HUES6 (cell line): ENCODE data around the gene SSMEM1.
"Not testable (repeated sequence)": the region's sequence is repeated elsewhere in the genome, so short reads cannot be mapped to it uniquely, and the experiment has no call there.

ENCODE experiments used
- H3K27ac ChIP-seq: 2 replicates; pipeline ENCODE4 v1.7.0; 2013; ENCODE audit warnings: low read depth, mild to moderate bottlenecking, low read length, inconsistent platforms
- H3K27me3 ChIP-seq: 2 replicates; pipeline ENCODE4 v1.6.1; 2013; ENCODE audit warnings: low read length; ENCODE audit not compliant: control insufficient read depth, insufficient read depth
- H3K36me3 ChIP-seq: 2 replicates; pipeline ENCODE4 v1.6.1; 2013; ENCODE audit warnings: low read length; ENCODE audit not compliant: control insufficient read depth, insufficient read depth
- H3K4me1 ChIP-seq: 2 replicates; pipeline ENCODE4 v1.6.1; 2013; ENCODE audit warnings: low read length; ENCODE audit not compliant: control insufficient read depth, insufficient read depth
- H3K4me3 ChIP-seq: 2 replicates; pipeline ENCODE4 v1.5.1; 2013; ENCODE audit warnings: low read depth, low read length
- H3K9ac ChIP-seq: one replicate; pipeline ENCODE4 v1.6.1; 2013; ENCODE audit warnings: mild to moderate bottlenecking, low read length
- H3K9me3 ChIP-seq: 2 replicates; pipeline ENCODE4 v1.6.1; 2013; ENCODE audit warnings: low read depth, low read length; ENCODE audit not compliant: control insufficient read depth, insufficient read depth

The SSMEM1 gene

DNA sequence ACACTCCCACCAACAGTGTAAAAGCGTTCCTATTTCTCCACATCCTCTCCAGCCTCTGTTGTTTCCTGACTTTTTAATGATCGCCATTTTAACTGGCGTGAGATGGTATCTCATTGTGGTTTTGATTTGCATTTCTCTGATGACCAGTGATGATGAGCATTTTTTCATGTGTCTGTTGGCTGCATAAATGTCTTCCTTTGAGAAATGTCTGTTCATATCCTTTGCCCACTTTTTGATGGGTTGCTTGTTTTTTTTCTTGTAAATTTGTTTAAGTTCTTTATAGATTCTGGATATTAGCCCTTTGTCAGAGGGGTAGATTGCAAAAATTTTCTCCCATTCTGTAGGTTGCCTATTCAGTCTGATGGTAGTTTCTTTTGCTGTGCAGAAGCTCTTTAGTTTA is 42.0 kb downstream of the SSMEM1 start:
- H3K4me3 ChIP-seq, H3K9ac ChIP-seq, H3K27me3 ChIP-seq, H3K36me3 ChIP-seq, H3K9me3 ChIP-seq, H3K27ac ChIP-seq, H3K4me1 ChIP-seq: not testable (repeated sequence)

- Histone ChIP-seq H3K9me3 (peaks cover 14% of the 10 kb centered on the region; the same call in 1 of the 2 replicates), H3K9ac (no peak overlapping the region), H3K27me3 (no peaks in the 10 kb centered on the region), H3K4me1 (peaks cover 22% of the 10 kb centered on the region), H3K4me3 (no peak overlapping the region), H3K27ac (no peak overlapping the region), H3K36me3 (no peaks in the 10 kb centered on the region)
Measured at GRCh38 chr7:130254555-130254954, 46.9 kb downstream of the SSMEM1 start.

GRCh38 chr7:130256704-130257103 is 49.0 kb downstream of the SSMEM1 start:
- H3K36me3 ChIP-seq = no peaks in the 10 kb centered on the region
- peaks cover 33% of the 10 kb centered on the region for H3K4me1 ChIP-seq
- peaks cover 18% of the 10 kb centered on the region; the same call in 1 of the 2 replicates for H3K9me3 ChIP-seq
- 0 out of 2 replicates have a peak overlapping the region, but pooled peaks have one; percentile 6 for H3K4me3 ChIP-seq
- H3K27me3 ChIP-seq = no peaks in the 10 kb centered on the region
- peak overlapping the region; percentile 58; the same call in 1 of the 2 replicates for H3K27ac ChIP-seq
- no peak overlapping the region for H3K9ac ChIP-seq

- Histone ChIP-seq H3K4me3 (no peak overlapping the region), H3K27me3 (no peaks in the 10 kb centered on the region), H3K9me3 (peaks cover 18% of the 10 kb centered on the region; the same call in 1 of the 2 replicates), H3K9ac (no peak overlapping the region), H3K36me3 (no peaks in the 10 kb centered on the region), H3K27ac (no peak overlapping the region), H3K4me1 (peaks cover 44% of the 10 kb centered on the region)
Measured at GRCh38 chr7:130258494-130259078, 50.9 kb downstream of the SSMEM1 start.

- peaks cover 12% of the 10 kb centered on the region; the same call in 1 of the 2 replicates for H3K9me3 ChIP-seq
- H3K27ac ChIP-seq = no peak overlapping the region
Measured at GRCh38 chr7:130262448-130262847, 54.8 kb downstream of the SSMEM1 start.

DNA sequence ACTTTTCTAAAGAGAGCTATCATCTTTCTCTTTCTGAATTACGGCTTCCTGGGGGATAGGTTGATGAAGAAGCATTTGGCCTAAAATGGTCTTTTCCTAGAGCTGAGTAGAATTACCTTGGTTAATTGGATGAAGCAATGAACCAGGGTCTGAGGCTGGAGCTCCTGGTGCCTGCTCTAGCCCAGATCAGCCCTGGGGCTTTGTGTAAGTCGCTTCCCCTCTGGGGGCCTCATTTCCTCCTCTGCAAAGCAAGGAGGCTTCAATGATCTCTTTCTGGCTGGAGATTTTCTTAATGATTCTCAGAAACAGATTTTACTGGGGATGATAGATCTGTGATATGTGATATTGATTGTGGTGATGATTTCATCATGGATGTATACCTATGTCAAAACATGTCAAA is 55.5 kb downstream of the SSMEM1 start:
- Histone ChIP-seq H3K36me3 (no peaks in the 10 kb centered on the region), H3K9ac (no peak overlapping the region)

More at GRCh38 chr7:130262448-130262847, 54.8 kb downstream of the SSMEM1 start:
- Histone ChIP-seq H3K9ac (no peak overlapping the region), H3K4me3 (no peak overlapping the region), H3K4me1 (peaks cover 40% of the 10 kb centered on the region), H3K27me3 (no peaks in the 10 kb centered on the region), H3K36me3 (no peaks in the 10 kb centered on the region)

More for the DNA sequence above, 55.5 kb downstream of the SSMEM1 start:
- no peak overlapping the region for H3K4me3 ChIP-seq
- no peaks in the 10 kb centered on the region for H3K27me3 ChIP-seq
- H3K9me3 ChIP-seq = peaks cover 12% of the 10 kb centered on the region; the same call in 1 of the 2 replicates
- peaks cover 39% of the 10 kb centered on the region for H3K4me1 ChIP-seq
- H3K27ac ChIP-seq = no peak overlapping the region
